ENCODE measurements around the gene POMGNT2. TPM values are rescaled to one million over a fixed set of nuclear protein-coding genes. Genes with fewer than 3 reads are reported as not detected.

Gene POMGNT2
- total RNA-seq: 3.2 and 7.5 TPM in 2 replicates

- peak; percentile 90 for DNase-seq
These were observed at the start of gene POMGNT2 for GRCh38 chr3:43105596-43106292. POMGNT2 (minus strand) TSS chr3:43106079; CDS start chr3:43081431, 24,648 bp downstream.

GRCh38 chr3:43154980-43155379, 49.1 kb upstream of the POMGNT2 start:
- DNase-seq: no peak

- DNase-seq: no peak
These were observed 47.6 kb upstream of the POMGNT2 start for GRCh38 chr3:43153216-43154083.

- DNase-seq: peak; percentile 31
These were observed 46.8 kb upstream of the POMGNT2 start for GRCh38 chr3:43152649-43153048.

- DNase-seq: no peak
These were observed 42.2 kb upstream of the POMGNT2 start for GRCh38 chr3:43148033-43148432.

GRCh38 chr3:43146599-43146998, 40.7 kb upstream of the POMGNT2 start:
- DNase-seq: no peak

- peak; percentile 52 for DNase-seq
These were observed 39.0 kb upstream of the POMGNT2 start for GRCh38 chr3:43144761-43145490.

GRCh38 chr3:43142472-43142871, 36.6 kb upstream of the POMGNT2 start:
- no peak for DNase-seq

GRCh38 chr3:43138488-43139231, 32.8 kb upstream of the POMGNT2 start:
- no peak for DNase-seq

- no peak for DNase-seq
These were observed 27.2 kb upstream of the POMGNT2 start for GRCh38 chr3:43132870-43133636.

GRCh38 chr3:43132193-43132592, 26.3 kb upstream of the POMGNT2 start:
- no peak for DNase-seq

GRCh38 chr3:43128464-43128863, 22.6 kb upstream of the POMGNT2 start:
- no peak for DNase-seq

- DNase-seq: no peak
These were observed 20.7 kb upstream of the POMGNT2 start for GRCh38 chr3:43126536-43126935.

- no peak for DNase-seq
These were observed 18.0 kb upstream of the POMGNT2 start for GRCh38 chr3:43123895-43124294.

- no peak for DNase-seq
These were observed 15.1 kb upstream of the POMGNT2 start for GRCh38 chr3:43120937-43121336.

GRCh38 chr3:43117257-43117656, 11.4 kb upstream of the POMGNT2 start:
- no peak for DNase-seq

- no peak for DNase-seq
These were observed 7.8 kb upstream of the POMGNT2 start for GRCh38 chr3:43113671-43114070.

GRCh38 chr3:43106293-43106628, 382 bp upstream of the POMGNT2 start:
- DNase-seq: no peak

- no peak for DNase-seq
These were observed 951 bp downstream of the POMGNT2 start for GRCh38 chr3:43104660-43105595.

- DNase-seq: no peak
These were observed 1.8 kb downstream of the POMGNT2 start for GRCh38 chr3:43104039-43104438.

All from dermis blood vessel endothelial cell (primary cell).